ENCODE results near the gene SYT17.

GRCh38 chr16:19314718-19315425 is 146.8 kb downstream of the SYT17 start:
- TF ChIP-seq CTCF (IDR thresholded peaks at IDR 0.05): no peak
- TF ChIP-seq EP300 (IDR thresholded peaks at IDR 0.05): no peak
- no peak for TF ChIP-seq POLR2AphosphoS5 (IDR thresholded peaks at IDR 0.05)
- TF ChIP-seq POLR2A (IDR thresholded peaks at IDR 0.05): no peak
